ENCODE measurements around the gene ALPK3.

ALPK3 gene

DNA sequence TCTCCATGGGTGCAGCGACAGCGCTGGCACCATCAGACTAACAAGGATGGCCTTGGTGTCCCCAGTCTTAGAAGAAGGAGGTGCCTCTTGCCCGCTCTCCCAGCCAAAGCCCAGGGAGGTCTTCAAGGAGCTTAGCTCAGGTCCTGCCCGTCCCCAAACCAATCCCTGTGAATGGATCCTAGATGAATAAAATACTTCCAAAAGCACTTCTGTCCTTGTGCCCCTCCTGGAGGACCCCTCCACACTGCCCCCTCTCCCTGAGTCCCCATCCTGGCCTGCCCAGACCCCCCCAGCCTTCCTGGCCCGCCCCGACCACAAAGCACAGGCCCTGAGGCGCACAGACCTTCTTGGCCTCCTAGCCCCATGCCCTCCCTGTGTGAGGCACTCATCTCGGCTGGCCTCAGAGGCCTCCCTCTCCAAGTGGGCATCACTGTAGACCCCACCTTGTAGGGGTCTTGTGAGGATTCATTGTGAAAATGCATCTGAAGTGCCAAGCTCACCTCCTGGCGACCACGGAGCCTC, 75.7 kb downstream of the ALPK3 start:
- no peak for DNase-seq (ENCODE audit: low read depth in 3 of 3)

- no peak for DNase-seq (ENCODE audit: low read depth in 3 of 3)
These were observed 76.5 kb downstream of the ALPK3 start for GRCh38 chr15:84893607-84894006.

GRCh38 chr15:84894736-84895425, 77.7 kb downstream of the ALPK3 start:
- DNase-seq (ENCODE audit: low read depth in 3 of 3), result no peak

- no peak for DNase-seq (ENCODE audit: low read depth in 3 of 3)
These were observed 81.6 kb downstream of the ALPK3 start for GRCh38 chr15:84898761-84899160.

- no peak for DNase-seq (ENCODE audit: low read depth in 3 of 3)
These were observed 82.6 kb downstream of the ALPK3 start for GRCh38 chr15:84899750-84900149.

DNA sequence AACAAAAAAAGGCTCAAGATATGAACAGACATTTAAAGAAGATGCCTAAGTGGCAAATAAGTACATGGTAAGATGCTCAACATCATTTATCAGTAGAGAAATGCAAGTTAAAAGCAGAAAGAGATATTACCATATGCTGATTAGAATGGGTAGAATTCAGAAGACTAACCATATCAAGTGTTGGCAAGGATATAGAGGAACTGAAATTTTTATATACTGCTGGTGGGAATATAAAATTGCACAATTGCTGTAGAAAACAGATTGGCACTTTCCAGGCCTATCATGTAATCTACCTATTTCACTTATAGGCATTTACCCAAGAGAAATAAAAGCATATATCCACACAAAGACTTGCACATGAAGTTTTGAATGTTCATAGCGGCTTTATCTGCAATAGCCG, 84.4 kb downstream of the ALPK3 start:
- no peak for DNase-seq (ENCODE audit: low read depth in 3 of 3)

GRCh38 chr15:84903751-84904150, 86.6 kb downstream of the ALPK3 start:
- DNase-seq (ENCODE audit: low read depth in 3 of 3), result no peak

DNA sequence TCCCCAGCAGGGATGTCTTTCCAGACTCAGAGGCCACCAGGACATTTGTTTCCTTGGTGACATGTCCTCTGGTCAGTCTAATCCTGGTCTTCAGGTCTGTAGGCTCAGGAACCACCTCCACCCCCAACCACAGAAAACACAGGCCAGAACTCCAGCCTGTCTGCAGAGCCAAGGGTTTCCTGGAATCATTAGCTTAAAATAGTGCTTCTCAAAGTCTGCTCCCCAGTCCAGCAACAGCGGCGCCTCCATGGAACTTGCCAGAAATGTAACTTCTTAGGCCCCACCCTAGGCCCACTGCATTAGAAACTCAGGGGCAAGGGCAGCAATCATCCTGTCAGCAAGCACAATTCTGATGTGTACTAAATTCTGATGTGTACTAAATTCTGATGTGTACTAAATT, 87.3 kb downstream of the ALPK3 start:
- no peak for DNase-seq (ENCODE audit: low read depth in 3 of 3)

DNA sequence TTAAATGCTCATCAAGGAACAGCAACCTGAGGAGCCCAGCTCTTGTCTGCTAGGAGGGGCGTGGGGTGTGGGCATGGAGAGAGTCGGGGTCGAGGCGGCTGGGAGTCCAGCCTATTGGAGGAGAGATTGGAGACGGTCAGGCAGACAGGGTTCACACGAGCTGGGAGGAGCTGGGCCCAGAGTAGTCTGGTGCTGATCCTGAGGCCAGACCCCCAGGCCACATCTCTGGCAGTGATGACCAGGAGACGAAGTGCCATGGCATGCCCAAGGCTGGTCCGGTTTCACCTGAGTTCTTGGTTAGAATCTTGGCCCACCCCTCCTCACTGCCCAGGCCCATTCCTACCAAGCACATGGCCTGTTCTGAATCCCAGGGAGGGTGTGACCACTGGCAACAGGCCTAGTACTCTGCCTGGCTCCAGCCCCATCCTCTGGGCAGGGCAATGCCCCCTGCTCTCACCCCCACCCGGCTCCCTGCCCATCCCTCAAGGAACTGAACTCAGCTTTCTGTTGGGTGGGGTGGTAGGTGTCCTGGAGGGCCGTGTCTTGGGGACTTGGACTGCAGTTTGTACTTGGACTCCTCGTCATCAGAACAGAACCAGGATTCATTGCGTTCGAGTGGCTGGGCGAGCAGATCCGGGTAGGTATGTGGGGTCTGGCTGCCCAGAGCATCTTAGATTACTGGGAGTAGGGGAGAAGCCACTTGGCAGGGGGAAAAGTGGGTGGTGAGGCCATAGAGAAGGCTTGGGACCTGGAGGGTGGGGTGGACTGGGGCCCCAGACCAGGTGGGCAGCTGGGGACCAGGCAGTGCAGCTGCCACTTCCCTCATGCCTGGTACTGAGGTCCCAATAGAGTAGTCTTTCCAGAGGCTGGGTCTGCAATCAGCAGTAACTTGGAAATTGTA, 88.1 kb downstream of the ALPK3 start:
- DNase-seq (ENCODE audit: low read depth in 3 of 3), result no peak

- no peak for DNase-seq (ENCODE audit: low read depth in 3 of 3)
These were observed 90.6 kb downstream of the ALPK3 start for GRCh38 chr15:84907731-84908130.

DNA sequence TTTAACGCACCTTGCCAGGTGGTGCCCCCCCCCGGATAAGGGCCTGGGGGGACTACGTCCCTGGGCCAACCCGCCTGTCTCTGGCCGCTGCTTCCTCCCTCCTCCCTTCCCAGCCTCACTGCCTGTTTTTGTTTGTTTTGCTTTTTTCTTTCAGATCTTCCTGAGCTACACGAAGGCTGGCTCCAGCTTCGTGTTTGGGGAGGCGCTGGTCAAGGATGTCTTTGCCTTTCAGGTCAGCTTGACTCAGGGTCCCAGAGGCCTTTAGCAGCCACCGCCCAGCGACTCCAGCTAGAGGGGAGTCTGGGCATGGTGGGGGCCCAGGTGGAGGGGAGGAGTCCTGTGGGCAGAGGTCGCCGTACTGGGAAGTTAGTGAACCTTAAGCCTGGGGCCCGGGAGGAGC, 91.4 kb downstream of the ALPK3 start:
- no peak for DNase-seq (ENCODE audit: low read depth in 3 of 3)

DNA sequence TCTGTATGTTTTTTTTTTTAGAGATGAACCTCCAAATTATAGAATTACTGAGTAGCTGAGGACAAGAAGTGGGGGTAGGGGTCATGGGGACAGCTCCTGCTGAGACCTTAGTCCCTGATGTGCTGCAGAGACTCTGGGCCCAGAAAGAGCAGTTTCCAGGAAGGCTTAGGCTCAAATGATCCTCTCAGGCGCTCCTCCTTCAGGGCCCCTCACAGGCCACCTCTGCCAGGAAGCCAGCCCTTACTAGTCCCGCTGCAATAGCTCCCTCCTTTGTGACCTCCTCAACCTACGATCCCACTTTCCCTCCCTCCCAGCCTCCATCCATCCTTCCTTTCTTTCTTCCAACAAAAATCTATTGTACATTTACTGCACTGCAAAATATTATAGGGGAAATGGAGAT, 91.9 kb downstream of the ALPK3 start:
- no peak for DNase-seq (ENCODE audit: low read depth in 3 of 3)

DNA sequence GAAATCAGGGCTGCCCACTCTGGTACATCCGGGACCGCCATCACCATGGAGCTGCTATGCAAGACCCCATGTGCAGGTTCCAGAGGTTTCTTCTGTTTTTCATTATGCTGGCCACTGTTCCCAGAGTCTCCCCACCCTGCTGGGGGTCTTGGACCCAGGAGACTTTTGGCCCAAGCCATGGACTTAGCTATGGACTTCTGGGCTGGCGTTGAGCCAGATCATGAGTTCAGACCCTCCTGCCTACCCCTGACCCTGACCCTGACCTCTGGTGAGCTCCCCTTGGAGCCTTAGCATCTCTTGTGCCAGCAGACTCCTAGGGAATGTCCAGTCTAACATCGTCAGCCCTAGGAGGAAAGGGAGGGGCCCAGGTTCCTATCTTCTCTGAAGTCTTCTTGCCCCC, 92.6 kb downstream of the ALPK3 start:
- no peak for DNase-seq (ENCODE audit: low read depth in 3 of 3)

DNA sequence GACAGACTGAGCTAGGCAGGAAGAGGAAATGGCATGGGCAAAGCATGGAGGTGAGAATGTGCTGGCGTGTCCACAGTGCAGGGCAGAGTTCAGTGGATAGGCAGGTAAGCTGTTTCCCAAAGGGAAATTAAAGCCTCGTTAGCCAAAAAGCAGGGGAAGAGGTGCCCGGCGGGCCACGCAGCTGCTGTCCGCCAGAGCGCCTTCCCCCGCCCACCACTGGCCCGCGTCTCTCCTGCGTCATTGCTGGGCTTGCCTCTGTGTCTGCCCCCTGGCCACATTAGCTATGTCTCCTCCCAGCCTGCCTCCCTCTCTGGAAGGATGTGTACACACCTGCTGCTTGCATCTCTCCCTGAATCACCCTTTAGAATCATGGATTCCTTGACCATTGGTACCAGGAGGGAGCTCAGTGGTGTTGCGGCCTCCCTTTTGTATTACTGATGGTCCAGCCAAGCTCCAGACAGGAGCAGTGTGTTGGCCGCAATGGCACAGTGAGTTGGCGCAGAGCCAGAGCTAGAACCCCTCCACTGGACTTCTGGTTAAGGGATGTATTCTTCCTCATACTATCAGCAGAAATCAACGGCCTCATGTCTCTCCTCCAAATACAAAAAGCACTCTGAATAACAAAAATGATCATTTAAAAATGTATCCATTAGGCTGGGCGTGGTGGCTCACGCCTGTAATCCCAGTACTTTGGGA, 93.9 kb downstream of the ALPK3 start:
- no peak for DNase-seq (ENCODE audit: low read depth in 3 of 3)

DNA sequence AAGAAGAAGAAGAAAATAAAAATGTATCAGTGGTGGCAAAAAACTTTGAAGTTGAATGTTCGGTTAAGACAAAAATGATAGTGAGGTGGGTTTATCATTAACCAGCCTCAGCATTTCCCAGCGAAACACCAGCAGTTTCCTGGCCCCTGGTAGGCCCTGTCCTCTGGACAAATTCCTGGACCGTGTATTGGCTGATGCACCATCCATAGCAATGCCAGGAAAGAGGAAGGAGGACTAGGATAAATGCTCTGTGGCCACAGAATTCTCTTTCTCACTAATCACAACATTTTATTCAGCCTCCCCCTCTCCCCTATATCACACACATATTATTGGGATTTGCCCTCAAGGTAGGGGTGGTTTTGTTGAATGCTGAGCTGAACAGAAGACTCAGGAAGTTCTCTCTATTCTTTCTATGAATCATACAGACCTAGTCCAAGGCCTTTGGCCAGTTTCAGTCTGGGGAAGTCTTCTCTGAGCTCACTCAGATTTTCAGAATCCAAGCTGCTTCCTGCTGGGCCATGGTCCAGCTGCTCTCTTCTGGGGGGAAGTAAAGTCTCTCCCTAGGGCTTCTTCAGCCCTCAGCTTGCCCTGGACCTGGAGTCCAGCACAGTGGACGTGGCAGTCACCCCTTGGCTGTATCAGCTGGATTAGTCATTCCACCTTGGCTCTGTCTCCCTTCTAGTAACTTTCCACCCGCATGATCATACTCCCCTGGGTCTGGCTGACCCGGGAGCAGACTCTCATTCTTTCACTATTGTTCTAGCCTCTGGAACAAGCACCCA, 94.9 kb downstream of the ALPK3 start:
- no peak for DNase-seq (ENCODE audit: low read depth in 3 of 3)

DNA sequence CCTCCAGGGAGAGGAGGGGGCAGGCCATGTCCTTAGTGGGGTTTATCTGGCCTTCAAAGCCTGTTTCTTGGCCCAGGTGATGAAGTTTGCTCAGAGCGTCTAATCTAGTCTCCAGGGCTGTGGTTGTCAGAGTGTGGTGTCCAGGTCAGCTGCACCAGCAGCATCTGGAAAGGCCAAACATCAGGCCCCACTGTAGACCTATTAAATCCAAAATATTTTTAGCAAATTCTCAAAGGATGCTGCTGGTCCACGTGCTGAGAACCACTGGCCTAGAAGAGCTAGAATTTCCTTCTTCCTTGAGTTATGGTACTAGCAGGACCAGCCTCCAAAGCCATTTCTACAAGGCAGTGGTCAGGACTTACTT, 96.2 kb downstream of the ALPK3 start:
- no peak for DNase-seq (ENCODE audit: low read depth in 3 of 3)

DNA sequence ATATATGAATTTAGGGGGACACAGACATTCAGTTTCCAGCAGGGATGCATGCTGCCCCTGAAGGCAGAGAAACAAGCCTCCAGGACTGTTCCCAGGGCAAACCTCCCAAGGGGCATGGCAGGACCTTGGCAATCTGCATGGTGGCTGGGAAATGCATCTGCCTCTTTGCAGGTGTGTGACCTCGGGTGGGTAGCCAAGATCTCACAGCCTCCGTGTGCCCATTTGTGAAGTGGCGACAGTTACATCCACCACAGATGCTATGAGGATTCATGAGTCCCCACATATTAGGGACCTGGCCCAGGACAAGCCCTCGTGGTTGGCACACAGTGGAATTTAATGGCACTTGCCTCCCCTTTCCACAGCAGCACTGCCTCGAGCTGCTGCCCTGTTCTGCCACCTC, 97.2 kb downstream of the ALPK3 start:
- DNase-seq (ENCODE audit: low read depth in 3 of 3), result no peak

DNA sequence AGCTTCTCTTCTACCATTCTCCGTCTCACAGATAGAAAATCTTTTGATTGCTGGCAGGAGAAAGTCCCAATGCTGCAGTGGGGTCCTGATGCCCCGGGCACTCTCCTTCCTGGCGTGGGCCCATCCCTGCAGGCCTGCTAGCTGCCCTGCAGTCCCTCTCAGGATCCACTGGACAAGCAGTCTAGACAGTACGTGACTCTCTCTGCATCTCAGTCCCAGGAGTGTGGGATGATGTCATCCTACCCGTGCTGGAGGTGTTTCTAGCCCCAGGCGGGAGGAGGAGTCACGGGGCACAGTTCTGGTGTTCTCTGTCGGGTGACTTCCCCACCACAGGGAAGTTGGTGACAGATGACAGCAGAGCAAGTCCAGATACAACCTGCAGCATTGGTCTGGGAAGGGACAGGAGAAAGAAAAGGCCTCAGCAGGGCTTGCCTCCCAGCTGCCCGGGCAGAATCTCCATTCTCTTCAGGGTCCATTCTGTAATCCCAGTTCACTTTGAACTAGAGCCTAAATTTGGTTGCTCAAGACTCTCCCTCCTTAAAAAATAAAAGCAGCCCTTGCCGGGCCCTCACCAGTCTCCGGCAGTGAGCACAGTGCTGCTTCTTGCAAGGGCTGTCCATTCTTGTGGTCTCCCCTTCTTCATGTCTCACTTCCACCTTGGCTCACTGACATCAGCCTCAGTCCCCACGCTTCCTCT, 97.9 kb downstream of the ALPK3 start:
- DNase-seq (ENCODE audit: low read depth in 3 of 3), result peak; percentile 18 to 64 (median 55)

- DNase-seq (ENCODE audit: low read depth in 3 of 3), result no peak
These were observed 98.4 kb downstream of the ALPK3 start for GRCh38 chr15:84915606-84915958.

GRCh38 chr15:84917452-84917851, 100.3 kb downstream of the ALPK3 start:
- DNase-seq (ENCODE audit: low read depth in 3 of 3), result no peak

DNA sequence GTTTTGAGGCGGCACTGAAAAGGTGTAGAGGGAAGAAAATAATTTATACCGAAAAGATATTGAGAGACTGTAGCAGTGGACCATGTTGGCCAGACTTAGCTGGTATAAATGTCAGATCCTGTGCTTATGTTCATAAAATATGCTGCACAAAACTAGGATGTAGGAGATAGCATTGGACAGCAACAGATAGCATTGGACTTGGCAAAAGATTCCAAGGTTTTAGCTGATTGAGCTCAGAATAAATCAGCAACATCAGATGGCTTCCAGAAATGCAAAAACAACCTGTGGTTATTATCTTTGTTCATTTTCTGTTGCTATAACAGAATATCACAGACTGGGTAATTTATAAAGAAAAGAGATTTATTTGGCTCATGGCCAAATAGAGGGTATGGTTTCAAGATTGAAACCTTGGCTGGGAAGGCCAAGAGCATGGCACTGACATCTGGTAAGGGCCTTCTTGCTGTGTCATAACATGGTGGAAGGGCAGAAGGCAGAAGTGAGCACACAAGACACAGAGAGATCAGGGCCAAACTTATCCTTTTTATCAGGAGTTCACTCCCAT, 102.0 kb downstream of the ALPK3 start:
- DNase-seq (ENCODE audit: low read depth in 3 of 3), result no peak
